ENCODE data around the gene NFIX. TPM values are rescaled to one million over a fixed set of nuclear protein-coding genes. Genes with fewer than 3 reads are reported as not detected.

The NFIX gene
- polyA plus RNA-seq, 3 donors = 0.25 to 3.7 (median 0.90) TPM

GRCh38 chr19:12987190-12987589, 8.1 kb upstream of the NFIX start:
- no peak for DNase-seq
- H3K27me3 ChIP-seq (ENCODE audit: control insufficient read depth in 2 of 2, insufficient read depth in 2 of 2, low read length in 2 of 2) = peaks cover 0 to 6% of the 10 kb centered on the region in 2 donors
- peaks cover 0 to 4% of the 10 kb centered on the region in 2 donors for H3K9me3 ChIP-seq (replicated peaks in 1 of 2; ENCODE audit: control insufficient read depth in 1 of 2, insufficient read depth in 1 of 2, low read length in 2 of 2)
- no peak overlapping the region for H2AFZ ChIP-seq (ENCODE audit: insufficient read depth, low read depth, low read length, poor library complexity, severe bottlenecking)
- H3K4me1 Mint-ChIP-seq = peaks cover 8% of the 10 kb centered on the region
- no peak overlapping the region for H3K27ac ChIP-seq (ENCODE audit: low read depth in 1 of 2, low read length in 2 of 2)
- intact Hi-C loops (cut with micrococcal nuclease) = loop anchor here in 1 of 2 donors (10.0 kb wide), 1 partner anchor 48 kb away; no protein-coding TSS in a partner anchor
- no peak for TF ChIP-seq CTCF (IDR thresholded peaks at IDR 0.05)
- peaks cover 1 to 6% (median 2%) of the 10 kb centered on the region in 3 donors for H3K27me3 Mint-ChIP-seq (ENCODE audit: low read depth in 3 of 3)
- no peak overlapping the region for H3K27ac Mint-ChIP-seq
- H3K4me2 ChIP-seq (replicated peaks; ENCODE audit: extremely low read depth, low read length, poor library complexity, severe bottlenecking) = no peak overlapping the region
- WGBS (ENCODE audit: insufficient coverage) = 100% methylated on average over 1 of the region's 3 CpGs
- H4K20me1 ChIP-seq (ENCODE audit: insufficient read depth, low read length) = no peaks in the 10 kb centered on the region
- no peak overlapping the region for H3K4me3 ChIP-seq (replicated peaks in 1 of 3; ENCODE audit: low read depth in 2 of 3, low read length in 3 of 3)
- H3K36me3 Mint-ChIP-seq = no peaks in the 10 kb centered on the region
- H3K79me2 ChIP-seq (ENCODE audit: insufficient read depth, low read length) = no peaks in the 10 kb centered on the region
- no peak overlapping the region for H3K4me3 Mint-ChIP-seq
- H3K36me3 ChIP-seq (replicated peaks in 1 of 2; ENCODE audit: control insufficient read depth in 1 of 2, insufficient read depth in 2 of 2, low read length in 2 of 2) = no peaks in the 10 kb centered on the region
- peaks cover 9 to 12% of the 10 kb centered on the region in 2 donors for H3K4me1 ChIP-seq (ENCODE audit: control insufficient read depth in 1 of 2, insufficient read depth in 2 of 2, low read length in 2 of 2)
- no peaks in the 10 kb centered on the region for H3K9me3 Mint-ChIP-seq
- no peak overlapping the region for H3K9ac ChIP-seq (ENCODE audit: insufficient read depth, low read length, poor library complexity, severe bottlenecking)

GRCh38 chr19:12987781-12988180, 7.5 kb upstream of the NFIX start:
- H4K20me1 ChIP-seq (ENCODE audit: insufficient read depth, low read length) = no peaks in the 10 kb centered on the region
- H3K9ac ChIP-seq (ENCODE audit: insufficient read depth, low read length, poor library complexity, severe bottlenecking) = no peak overlapping the region
- Mint-ChIP-seq H3K36me3 (no peaks in the 10 kb centered on the region), H3K27ac (no peak overlapping the region), H3K4me3 (no peak overlapping the region), H3K9me3 (no peaks in the 10 kb centered on the region), H3K27me3 (ENCODE audit: low read depth in 3 of 3) (peaks cover 2 to 8% (median 3%) of the 10 kb centered on the region in 3 donors), H3K4me1 (peaks cover 8% of the 10 kb centered on the region)
- H3K36me3 ChIP-seq (replicated peaks in 1 of 2; ENCODE audit: control insufficient read depth in 1 of 2, insufficient read depth in 2 of 2, low read length in 2 of 2) = no peaks in the 10 kb centered on the region
- H3K4me1 ChIP-seq (ENCODE audit: control insufficient read depth in 1 of 2, insufficient read depth in 2 of 2, low read length in 2 of 2) = peaks cover 9 to 12% of the 10 kb centered on the region in 2 donors
- intact Hi-C loops (cut with micrococcal nuclease) = loop anchor here in 1 of 2 donors (10.0 kb wide), 1 partner anchor 47 kb away; no protein-coding TSS in a partner anchor
- 80% methylated on average over 1 of the region's 10 CpGs for WGBS (ENCODE audit: insufficient coverage)
- H3K9me3 ChIP-seq (replicated peaks in 1 of 2; ENCODE audit: control insufficient read depth in 1 of 2, insufficient read depth in 1 of 2, low read length in 2 of 2) = peaks cover 0 to 4% of the 10 kb centered on the region in 2 donors
- no peak overlapping the region for H3K27ac ChIP-seq (ENCODE audit: low read depth in 1 of 2, low read length in 2 of 2)
- peaks cover 0 to 2% of the 10 kb centered on the region in 2 donors for H3K27me3 ChIP-seq (ENCODE audit: control insufficient read depth in 2 of 2, insufficient read depth in 2 of 2, low read length in 2 of 2)
- H3K4me2 ChIP-seq (replicated peaks; ENCODE audit: extremely low read depth, low read length, poor library complexity, severe bottlenecking) = no peak overlapping the region
- H3K4me3 ChIP-seq (replicated peaks in 1 of 3; ENCODE audit: low read depth in 2 of 3, low read length in 3 of 3) = no peak overlapping the region
- no peak for DNase-seq
- no peaks in the 10 kb centered on the region for H3K79me2 ChIP-seq (ENCODE audit: insufficient read depth, low read length)
- no peak overlapping the region for H2AFZ ChIP-seq (ENCODE audit: insufficient read depth, low read depth, low read length, poor library complexity, severe bottlenecking)
- no peak for TF ChIP-seq CTCF (IDR thresholded peaks at IDR 0.05)
